Measurements from ENCODE around the gene PRPS2. TPM values are rescaled to one million over a fixed set of nuclear protein-coding genes. Genes with fewer than 3 reads are reported as not detected.

Gene PRPS2
- total and polyA plus RNA-seq, 2 of the 13 experiments (the other 11 are each of a cell fraction or from before 2014, with no cell fraction given), result 10.6 to 24.4 TPM

- peak; percentile 81 for TF ChIP-seq PATZ1 (CRISPR knock-in tag; IDR thresholded peaks at IDR 0.05)
- TF ChIP-seq TEAD2 (CRISPR knock-in tag; IDR thresholded peaks at IDR 0.05), result no peak
- no peak for TF ChIP-seq FOXP1 (IDR thresholded peaks at IDR 0.05)
- TF ChIP-seq FOXP1 (CRISPR knock-in tag; IDR thresholded peaks at IDR 0.05), result peak; percentile 61
- no peak for TF ChIP-seq SOX6 (IDR thresholded peaks at IDR 0.05)
- peak; percentile 95 for TF ChIP-seq SOX6 (CRISPR knock-in tag; IDR thresholded peaks at IDR 0.05)
- 0 out of 2 replicates have a peak, but pooled peaks have one; percentile 16 for TF ChIP-seq MAX (IDR thresholded peaks at IDR 0.05)
- TF ChIP-seq PAXIP1 (CRISPR knock-in tag; conservative IDR thresholded peaks at IDR 0.05), result peak; percentile 98
- peak; percentile 84 for TF ChIP-seq CREM (IDR thresholded peaks at IDR 0.05)
- no peak for TF ChIP-seq CREM (CRISPR knock-in tag; IDR thresholded peaks at IDR 0.05)
- peak; percentile 55 for TF ChIP-seq TEAD3 (CRISPR knock-in tag; optimal IDR thresholded peaks at IDR 0.05; ENCODE audit: borderline replicate concordance)
- no peak for TF ChIP-seq ATF7-NPFF (CRISPR knock-in tag; IDR thresholded peaks at IDR 0.05; ENCODE audit: low read depth)
- peak; percentile 78 for TF ChIP-seq SIX1 (CRISPR knock-in tag; IDR thresholded peaks at IDR 0.05; ENCODE audit: borderline replicate concordance)
- no peak for TF ChIP-seq ZNF672 (CRISPR knock-in tag; IDR thresholded peaks at IDR 0.05)
- no peak for TF ChIP-seq GATA4 (IDR thresholded peaks at IDR 0.05; ENCODE audit: borderline replicate concordance, low read depth)
- peak; percentile 62; the same call in 1 of the 2 replicates for TF ChIP-seq SALL1 (CRISPR knock-in tag; IDR thresholded peaks at IDR 0.05)
- TF ChIP-seq SOX13 (IDR thresholded peaks at IDR 0.05), result no peak
- TF ChIP-seq SOX13 (CRISPR knock-in tag; conservative IDR thresholded peaks at IDR 0.05 in 1 of 2, IDR thresholded peaks at IDR 0.05 in 1 of 2), result peak in 1 of 2 experiments; percentile 88; a peak in 2 of 4 replicates
- peak; percentile 50; the same call in 1 of the 2 replicates for TF ChIP-seq ELF3 (CRISPR knock-in tag; IDR thresholded peaks at IDR 0.05)
- TF ChIP-seq GATAD1 (CRISPR knock-in tag; IDR thresholded peaks at IDR 0.05), result 0 out of 2 replicates have a peak, but pooled peaks have one; percentile 26
- peak in 1 of 2 experiments; percentile 19; a peak in 1 of 4 replicates for TF ChIP-seq REST (IDR thresholded peaks at IDR 0.05; ENCODE audit: borderline replicate concordance in 1 of 2, low read depth in 1 of 2, low read length in 2 of 2)
Measured at GRCh38 chrX:12843668-12844279, 52.6 kb downstream of the PRPS2 start (continued).

Data from HepG2 (cell line).